GM13977 (cell line): ENCODE measurements around the gene OCA2.

ENCODE experiments used
- DNase-seq: peaks from one replicate; pipeline ENCODE4 v3.0.0; 2012; ENCODE audit warnings: low spot score
- CTCF ChIP-seq: IDR thresholded peaks from 2 replicates; pipeline ENCODE4 v1.5.1; 2012; ENCODE audit warnings: mild to moderate bottlenecking, control low read depth; ENCODE audit not compliant: insufficient read depth; ENCODE audit errors: extremely low read depth, missing control alignments
- in situ Hi-C: fragments of 300-500 bp; cut with MboI; formaldehyde crosslinking; loops from one replicate; pipeline ENCODE4 v1.12.0; 2022; ENCODE audit warnings: low sequenced_read_pairs, low pct_unique_long_range_greater_than_20kb, mixed read lengths, inconsistent platforms; ENCODE audit not compliant: unreplicated experiment

Gene OCA2

GRCh38 chr15:28005004-28005527 lies 94.0 kb downstream of the OCA2 start:
- TF ChIP-seq CTCF: no peak
- in situ Hi-C loops: no loop called here
- no peak for DNase-seq

GRCh38 chr15:28004143-28005003 lies 94.7 kb downstream of the OCA2 start:
- DNase-seq: no peak
- in situ Hi-C loops: no loop called here
- TF ChIP-seq CTCF: no peak

- in situ Hi-C loops: no loop called here
- DNase-seq: no peak
- no peak for TF ChIP-seq CTCF
These were observed 95.6 kb downstream of the OCA2 start for GRCh38 chr15:28003302-28004037.

- no peak for DNase-seq
- in situ Hi-C loops: no loop called here
- TF ChIP-seq CTCF: no peak
These were observed 96.2 kb downstream of the OCA2 start for GRCh38 chr15:28002867-28003266.

- DNase-seq: no peak
- no peak for TF ChIP-seq CTCF
- in situ Hi-C loops: no loop called here
These were observed 96.8 kb downstream of the OCA2 start for GRCh38 chr15:28002136-28002861.

- in situ Hi-C loops: no loop called here
- TF ChIP-seq CTCF: no peak
- DNase-seq: no peak
These were observed 97.5 kb downstream of the OCA2 start for GRCh38 chr15:28001641-28002040.
